Measurements from ENCODE around the gene CACNA1G.

CACNA1G gene

GRCh38 chr17:50584749-50585148, 24.2 kb downstream of the CACNA1G start:
- H2BK5ac ChIP-seq (ENCODE audit: low read length): no peak overlapping the region
- no peak overlapping the region for H3K4me2 ChIP-seq (ENCODE audit: low read length)
- H3K4me3 ChIP-seq (ENCODE audit: low read length): no peak overlapping the region
- peaks cover 4% of the 10 kb centered on the region for H3K4me1 ChIP-seq (ENCODE audit: control insufficient read depth, low read depth, low read length)
- no peak overlapping the region for H3K23ac ChIP-seq (ENCODE audit: low read length)
- no peaks in the 10 kb centered on the region for H3K27me3 ChIP-seq (ENCODE audit: insufficient read depth, low read length, poor library complexity)
- no CpG with 5 or more reads among the region's 6 CpGs for WGBS (ENCODE audit: extremely low coverage, insufficient coverage, low lambda C conversion rate)
- no peak overlapping the region for H4K8ac ChIP-seq (ENCODE audit: low read depth, low read length)
- H3K56ac ChIP-seq (ENCODE audit: low read length): no peak overlapping the region
- H2BK15ac ChIP-seq (replicated peaks; ENCODE audit: low read depth): no peak overlapping the region
- no peak overlapping the region for H2BK120ac ChIP-seq (ENCODE audit: low read depth, low read length)
- H3K9ac ChIP-seq (ENCODE audit: low read length): no peak overlapping the region
- H3K36me3 ChIP-seq (ENCODE audit: control insufficient read depth, insufficient read depth, low read length): no peaks in the 10 kb centered on the region
- no peaks in the 10 kb centered on the region for H3K79me2 ChIP-seq (ENCODE audit: control insufficient read depth, insufficient read depth, low read length)
- no peak overlapping the region for H3K18ac ChIP-seq (ENCODE audit: low read length)
- DNase-seq: no peak
- no peak overlapping the region for H2AK5ac ChIP-seq (ENCODE audit: low read length)
- H3K4ac ChIP-seq (ENCODE audit: low read depth, low read length): no peak overlapping the region
- H4K5ac ChIP-seq (ENCODE audit: low read length): no peak overlapping the region
- H3K27ac ChIP-seq (ENCODE audit: low read depth, low read length): no peak overlapping the region
- H3K79me1 ChIP-seq (ENCODE audit: low read length): no peaks in the 10 kb centered on the region

GRCh38 chr17:50585346-50585745, 24.8 kb downstream of the CACNA1G start:
- no peak overlapping the region for H3K23ac ChIP-seq (ENCODE audit: low read length)
- H3K36me3 ChIP-seq (ENCODE audit: control insufficient read depth, insufficient read depth, low read length): no peaks in the 10 kb centered on the region
- H3K27me3 ChIP-seq (ENCODE audit: insufficient read depth, low read length, poor library complexity): no peaks in the 10 kb centered on the region
- no peak overlapping the region for H3K56ac ChIP-seq (ENCODE audit: low read length)
- no peak overlapping the region for H2BK5ac ChIP-seq (ENCODE audit: low read length)
- H3K18ac ChIP-seq (ENCODE audit: low read length): no peak overlapping the region
- H2AK5ac ChIP-seq (ENCODE audit: low read length): no peak overlapping the region
- WGBS (ENCODE audit: extremely low coverage, insufficient coverage, low lambda C conversion rate): no CpG with 5 or more reads among the region's 4 CpGs
- no peaks in the 10 kb centered on the region for H3K79me1 ChIP-seq (ENCODE audit: low read length)
- no peak overlapping the region for H2BK15ac ChIP-seq (replicated peaks; ENCODE audit: low read depth)
- no peak overlapping the region for H3K27ac ChIP-seq (ENCODE audit: low read depth, low read length)
- H3K4me1 ChIP-seq (ENCODE audit: control insufficient read depth, low read depth, low read length): peaks cover 4% of the 10 kb centered on the region
- H4K5ac ChIP-seq (ENCODE audit: low read length): no peak overlapping the region
- no peak overlapping the region for H4K8ac ChIP-seq (ENCODE audit: low read depth, low read length)
- H2BK120ac ChIP-seq (ENCODE audit: low read depth, low read length): no peak overlapping the region
- DNase-seq: no peak
- H3K9ac ChIP-seq (ENCODE audit: low read length): no peak overlapping the region
- no peak overlapping the region for H3K4me2 ChIP-seq (ENCODE audit: low read length)
- no peaks in the 10 kb centered on the region for H3K79me2 ChIP-seq (ENCODE audit: control insufficient read depth, insufficient read depth, low read length)
- H3K4ac ChIP-seq (ENCODE audit: low read depth, low read length): no peak overlapping the region
- H3K4me3 ChIP-seq (ENCODE audit: low read length): no peak overlapping the region

- Histone ChIP-seq H2AK5ac (ENCODE audit: low read length) (no peak overlapping the region), H3K4me3 (ENCODE audit: low read length) (no peak overlapping the region), H3K4me2 (ENCODE audit: low read length) (no peak overlapping the region), H2BK5ac (ENCODE audit: low read length) (no peak overlapping the region), H3K18ac (ENCODE audit: low read length) (no peak overlapping the region), H3K4me1 (ENCODE audit: control insufficient read depth, low read depth, low read length) (peaks cover 4% of the 10 kb centered on the region), H3K23ac (ENCODE audit: low read length) (no peak overlapping the region), H3K27ac (ENCODE audit: low read depth, low read length) (no peak overlapping the region), H4K5ac (ENCODE audit: low read length) (no peak overlapping the region), H2BK15ac (replicated peaks; ENCODE audit: low read depth) (no peak overlapping the region), H4K8ac (ENCODE audit: low read depth, low read length) (no peak overlapping the region), H3K27me3 (ENCODE audit: insufficient read depth, low read length, poor library complexity) (no peaks in the 10 kb centered on the region), H3K79me2 (ENCODE audit: control insufficient read depth, insufficient read depth, low read length) (no peaks in the 10 kb centered on the region), H3K9ac (ENCODE audit: low read length) (no peak overlapping the region), H3K79me1 (ENCODE audit: low read length) (no peaks in the 10 kb centered on the region), H3K56ac (ENCODE audit: low read length) (peak overlapping the region; percentile 74), H3K4ac (ENCODE audit: low read depth, low read length) (no peak overlapping the region), H2BK120ac (ENCODE audit: low read depth, low read length) (no peak overlapping the region), H3K36me3 (ENCODE audit: control insufficient read depth, insufficient read depth, low read length) (no peaks in the 10 kb centered on the region)
- DNase-seq: no peak
- WGBS (ENCODE audit: extremely low coverage, insufficient coverage, low lambda C conversion rate): no CpG with 5 or more reads among the region's 8 CpGs
Observed at GRCh38 chr17:50585891-50586290, 25.4 kb downstream of the CACNA1G start.

GRCh38 chr17:50586421-50587247, 26.1 kb downstream of the CACNA1G start:
- Histone ChIP-seq H3K9ac (ENCODE audit: low read length) (peak overlapping the region; percentile 44), H2AK5ac (ENCODE audit: low read length) (no peak overlapping the region), H3K4me2 (ENCODE audit: low read length) (no peak overlapping the region), H4K8ac (ENCODE audit: low read depth, low read length) (no peak overlapping the region), H3K79me1 (ENCODE audit: low read length) (no peaks in the 10 kb centered on the region), H3K4me3 (ENCODE audit: low read length) (no peak overlapping the region), H3K18ac (ENCODE audit: low read length) (no peak overlapping the region), H3K4ac (ENCODE audit: low read depth, low read length) (no peak overlapping the region), H4K5ac (ENCODE audit: low read length) (no peak overlapping the region), H3K27me3 (ENCODE audit: insufficient read depth, low read length, poor library complexity) (no peaks in the 10 kb centered on the region), H3K23ac (ENCODE audit: low read length) (no peak overlapping the region), H3K4me1 (ENCODE audit: control insufficient read depth, low read depth, low read length) (peaks cover 4% of the 10 kb centered on the region), H3K36me3 (ENCODE audit: control insufficient read depth, insufficient read depth, low read length) (no peaks in the 10 kb centered on the region), H3K56ac (ENCODE audit: low read length) (peak overlapping the region; percentile 74), H2BK5ac (ENCODE audit: low read length) (no peak overlapping the region), H2BK15ac (replicated peaks; ENCODE audit: low read depth) (no peak overlapping the region), H3K27ac (ENCODE audit: low read depth, low read length) (no peak overlapping the region), H2BK120ac (ENCODE audit: low read depth, low read length) (no peak overlapping the region), H3K79me2 (ENCODE audit: control insufficient read depth, insufficient read depth, low read length) (no peaks in the 10 kb centered on the region)
- DNase-seq: peak; percentile 54
- WGBS (ENCODE audit: extremely low coverage, insufficient coverage, low lambda C conversion rate): no CpG with 5 or more reads among the region's 9 CpGs

- Histone ChIP-seq H3K36me3 (ENCODE audit: control insufficient read depth, insufficient read depth, low read length) (no peaks in the 10 kb centered on the region), H2BK120ac (ENCODE audit: low read depth, low read length) (no peak overlapping the region), H3K18ac (ENCODE audit: low read length) (no peak overlapping the region), H4K8ac (ENCODE audit: low read depth, low read length) (no peak overlapping the region), H2BK5ac (ENCODE audit: low read length) (no peak overlapping the region), H3K4me2 (ENCODE audit: low read length) (no peak overlapping the region), H3K9ac (ENCODE audit: low read length) (no peak overlapping the region), H3K27me3 (ENCODE audit: insufficient read depth, low read length, poor library complexity) (no peaks in the 10 kb centered on the region), H3K4ac (ENCODE audit: low read depth, low read length) (no peak overlapping the region), H3K4me3 (ENCODE audit: low read length) (no peak overlapping the region), H3K79me2 (ENCODE audit: control insufficient read depth, insufficient read depth, low read length) (no peaks in the 10 kb centered on the region), H3K23ac (ENCODE audit: low read length) (no peak overlapping the region), H3K79me1 (ENCODE audit: low read length) (no peaks in the 10 kb centered on the region), H2AK5ac (ENCODE audit: low read length) (no peak overlapping the region), H4K5ac (ENCODE audit: low read length) (no peak overlapping the region), H3K4me1 (ENCODE audit: control insufficient read depth, low read depth, low read length) (peaks cover 4% of the 10 kb centered on the region), H3K56ac (ENCODE audit: low read length) (no peak overlapping the region), H3K27ac (ENCODE audit: low read depth, low read length) (no peak overlapping the region), H2BK15ac (replicated peaks; ENCODE audit: low read depth) (no peak overlapping the region)
- no peak for DNase-seq
- no CpG with 5 or more reads among the region's 9 CpGs for WGBS (ENCODE audit: extremely low coverage, insufficient coverage, low lambda C conversion rate)
Observed at GRCh38 chr17:50587571-50587970, 27.1 kb downstream of the CACNA1G start.

Data from mesendoderm (in vitro differentiated cells).